ENCODE results near the gene KRT7. TPM values are rescaled to one million over a fixed set of nuclear protein-coding genes. Genes with fewer than 3 reads are reported as not detected.

KRT7 gene
- total RNA-seq, 4 donors from 2014 or later: 0.47 to 78.7 (median 4.3) TPM

- Histone ChIP-seq H3K36me3 (no peaks in the 10 kb centered on the region), H3K27ac (no peak within 1 kb of the TSS), H3K27me3 (peaks cover 11% of the 10 kb centered on the region), H3K9me3 (no peaks in the 10 kb centered on the region), H3K4me3 (no peak within 1 kb of the TSS), H3K4me1 (no peaks in the 10 kb centered on the region)
- WGBS, 2 donors (ENCODE audit: low coverage in 1 of 2): 40 to 89% methylated on average over 2 to 3 of the region's 32 CpGs
- no peak for ATAC-seq
- no peak for TF ChIP-seq POLR2AphosphoS5 (IDR thresholded peaks at IDR 0.05)
- no peak for TF ChIP-seq POLR2A (IDR thresholded peaks at IDR 0.05)
Measured at GRCh38 chr12:52291267-52291935, 58.4 kb downstream of the KRT7 start, which contains the start of gene KRT81. Gene KRT81, minus strand, starts transcription at chr12:52291534. Its CDS starts 69 bp downstream, at chr12:52291465.

GRCh38 chr12:52293926-52294325, 60.9 kb downstream of the KRT7 start:
- Histone ChIP-seq H3K27ac (no peak overlapping the region), H3K36me3 (no peaks in the 10 kb centered on the region), H3K9me3 (no peaks in the 10 kb centered on the region), H3K4me3 (no peak overlapping the region), H3K4me1 (no peaks in the 10 kb centered on the region), H3K27me3 (peaks cover 18% of the 10 kb centered on the region)
- no peak for ATAC-seq
- TF ChIP-seq POLR2AphosphoS5 (IDR thresholded peaks at IDR 0.05): no peak
- no peak for TF ChIP-seq EP300 (IDR thresholded peaks at IDR 0.05)
- TF ChIP-seq CTCF (IDR thresholded peaks at IDR 0.05): no peak
- TF ChIP-seq POLR2A (IDR thresholded peaks at IDR 0.05): no peak
- WGBS, 2 donors (ENCODE audit: low coverage in 1 of 2): 63 to 100% methylated on average over 1 of the region's 1 CpG

GRCh38 chr12:52294803-52295202, 61.8 kb downstream of the KRT7 start:
- ATAC-seq: no peak
- peaks cover 18% of the 10 kb centered on the region for H3K27me3 ChIP-seq
- H3K27ac ChIP-seq: no peak overlapping the region
- H3K4me1 ChIP-seq: no peaks in the 10 kb centered on the region
- no peaks in the 10 kb centered on the region for H3K9me3 ChIP-seq
- H3K36me3 ChIP-seq: no peaks in the 10 kb centered on the region
- TF ChIP-seq POLR2AphosphoS5 (IDR thresholded peaks at IDR 0.05): no peak
- H3K4me3 ChIP-seq: no peak overlapping the region
- 14 to 15% methylated on average over 1 of the region's 1 CpG for WGBS, 2 donors (ENCODE audit: low coverage in 1 of 2)

GRCh38 chr12:52295663-52296062, 62.6 kb downstream of the KRT7 start:
- no peaks in the 10 kb centered on the region for H3K36me3 ChIP-seq
- no peak for ATAC-seq
- H3K4me1 ChIP-seq: no peaks in the 10 kb centered on the region
- 70 to 75% methylated on average over 1 of the region's 1 CpG for WGBS, 2 donors (ENCODE audit: low coverage in 1 of 2)
- H3K27me3 ChIP-seq: peaks cover 18% of the 10 kb centered on the region
- H3K4me3 ChIP-seq: no peak overlapping the region
- no peak overlapping the region for H3K27ac ChIP-seq
- TF ChIP-seq CTCF (IDR thresholded peaks at IDR 0.05): no peak
- no peak for TF ChIP-seq EP300 (IDR thresholded peaks at IDR 0.05)
- no peak for TF ChIP-seq POLR2A (IDR thresholded peaks at IDR 0.05)
- TF ChIP-seq POLR2AphosphoS5 (IDR thresholded peaks at IDR 0.05): no peak
- H3K9me3 ChIP-seq: no peaks in the 10 kb centered on the region

GRCh38 chr12:52296572-52297215, 63.7 kb downstream of the KRT7 start:
- H3K4me3 ChIP-seq: no peak overlapping the region
- H3K27ac ChIP-seq: no peak overlapping the region
- no peaks in the 10 kb centered on the region for H3K9me3 ChIP-seq
- H3K36me3 ChIP-seq: no peaks in the 10 kb centered on the region
- TF ChIP-seq POLR2A (IDR thresholded peaks at IDR 0.05) (no peak), POLR2AphosphoS5 (IDR thresholded peaks at IDR 0.05) (no peak), EP300 (IDR thresholded peaks at IDR 0.05) (no peak), CTCF (IDR thresholded peaks at IDR 0.05) (no peak)
- WGBS, 2 donors (ENCODE audit: low coverage in 1 of 2): 80% methylated on average over 5 of the region's 5 CpGs; no CpG with 5 or more reads in 1 of the 2 donors
- no peaks in the 10 kb centered on the region for H3K4me1 ChIP-seq
- H3K27me3 ChIP-seq: peaks cover 13% of the 10 kb centered on the region
- no peak for ATAC-seq

Other genes with a start within 250 kb of the KRT7 start
- 10 to 100 TPM; 11.8 to 18.0 (median 16.1) TPM for gene TAMALIN, start 226.3 kb upstream of the KRT7 start, total RNA-seq
- 10 to 100 TPM; 29.9 to 67.2 (median 35.2) TPM for gene NR4A1, start 181.8 kb upstream of the KRT7 start, total RNA-seq
- 10 to 100 TPM; 36.7 to 60.2 (median 52.6) TPM for gene ATG101, start 163.3 kb upstream of the KRT7 start, total RNA-seq
- gene SMIM41, start 153.5 kb upstream of the KRT7 start, total RNA-seq: 10 to 100 TPM in 1 of 4 donors, 1 to 10 TPM in 3; 4.0 to 12.8 (median 4.6) TPM
- under 1 TPM in 3 of 4 donors, not detected in 1; 0.16 to 0.54 (median 0.31) TPM for gene KRT80, start 41.2 kb upstream of the KRT7 start, total RNA-seq
- 1 to 10 TPM in 1 of 4 donors, not detected in 3; 1.7 TPM for gene KRT86, start 41.4 kb downstream of the KRT7 start, total RNA-seq
- gene KRT81, start 58.3 kb downstream of the KRT7 start, total RNA-seq: under 1 TPM in 1 of 4 donors, not detected in 3; 0.27 TPM
- not detected for gene KRT83, start 88.2 kb downstream of the KRT7 start, total RNA-seq
- not detected for gene KRT85, start 134.2 kb downstream of the KRT7 start, total RNA-seq
- gene KRT84, start 152.4 kb downstream of the KRT7 start, total RNA-seq: not detected
- gene KRT82, start 173.1 kb downstream of the KRT7 start, total RNA-seq: not detected
- gene KRT75, start 201.1 kb downstream of the KRT7 start, total RNA-seq: not detected
- gene KRT6B, start 218.9 kb downstream of the KRT7 start, total RNA-seq: 10 to 100 TPM in 2 of 4 donors, 1 to 10 TPM in 1, under 1 TPM in 1; 0.54 to 60.8 (median 7.3) TPM
- 10 to 100 TPM in 2 of 4 donors, under 1 TPM in 1, not detected in 1; 0.50 to 52.0 (median 17.1) TPM for gene KRT6C, start 240.6 kb downstream of the KRT7 start, total RNA-seq

Measured in gastroesophageal sphincter (tissue), 4 donors.